Gastrocnemius medialis (tissue), 4 donors: Measurements from ENCODE around the gene ASMTL.

Experiments used
- POLR2A ChIP-seq, 2 donors: fragments of 450-650 bp; IDR thresholded peaks; one replicate each; pipeline ENCODE4 v1.6.1; 2017; ENCODE audit warnings: antibody characterized with exemption in 2 of 2, mild to moderate bottlenecking in 2 of 2, moderate library complexity in 2 of 2
- TF ChIP-seq, protein P1 (sequence below), 5 experiments: fragments of 450-650 bp in 3 of 5; fragments of 200-600 bp in 2 of 5; sonication (generic) in 2 of 5; IDR thresholded peaks in 4 of 5; conservative IDR thresholded peaks in 1 of 5; 1 replicate in 4 of 5; 2 replicates in 1 of 5; pipeline ENCODE4 v1.5.1; 2016 to 2019; ENCODE audit warnings: antibody characterized with exemption in 5 of 5, mild to moderate bottlenecking in 3 of 5, moderate library complexity in 3 of 5

GRCh38 chrX:1378306-1378759, 74.4 kb downstream of the ASMTL start:
- TF ChIP-seq POLR2A (IDR thresholded peaks at IDR 0.05): no peak
- TF ChIP-seq, protein P1, sequence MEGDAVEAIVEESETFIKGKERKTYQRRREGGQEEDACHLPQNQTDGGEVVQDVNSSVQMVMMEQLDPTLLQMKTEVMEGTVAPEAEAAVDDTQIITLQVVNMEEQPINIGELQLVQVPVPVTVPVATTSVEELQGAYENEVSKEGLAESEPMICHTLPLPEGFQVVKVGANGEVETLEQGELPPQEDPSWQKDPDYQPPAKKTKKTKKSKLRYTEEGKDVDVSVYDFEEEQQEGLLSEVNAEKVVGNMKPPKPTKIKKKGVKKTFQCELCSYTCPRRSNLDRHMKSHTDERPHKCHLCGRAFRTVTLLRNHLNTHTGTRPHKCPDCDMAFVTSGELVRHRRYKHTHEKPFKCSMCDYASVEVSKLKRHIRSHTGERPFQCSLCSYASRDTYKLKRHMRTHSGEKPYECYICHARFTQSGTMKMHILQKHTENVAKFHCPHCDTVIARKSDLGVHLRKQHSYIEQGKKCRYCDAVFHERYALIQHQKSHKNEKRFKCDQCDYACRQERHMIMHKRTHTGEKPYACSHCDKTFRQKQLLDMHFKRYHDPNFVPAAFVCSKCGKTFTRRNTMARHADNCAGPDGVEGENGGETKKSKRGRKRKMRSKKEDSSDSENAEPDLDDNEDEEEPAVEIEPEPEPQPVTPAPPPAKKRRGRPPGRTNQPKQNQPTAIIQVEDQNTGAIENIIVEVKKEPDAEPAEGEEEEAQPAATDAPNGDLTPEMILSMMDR (IDR thresholded peaks at IDR 0.05 in 4 of 5, conservative IDR thresholded peaks at IDR 0.05 in 1 of 5): no peak
